IPS-NIHi7 (cell line): ENCODE results near the gene ANO9.
"Not testable (repeated sequence)": the region's sequence is repeated elsewhere in the genome, so short reads cannot be mapped to it uniquely, and the experiment has no call there.

Experiments
- DNase-seq: peaks from one replicate; pipeline ENCODE4 v3.0.0; 2012; ENCODE audit warnings: mixed read lengths; ENCODE audit errors: extremely low spot score

ANO9 gene

DNA sequence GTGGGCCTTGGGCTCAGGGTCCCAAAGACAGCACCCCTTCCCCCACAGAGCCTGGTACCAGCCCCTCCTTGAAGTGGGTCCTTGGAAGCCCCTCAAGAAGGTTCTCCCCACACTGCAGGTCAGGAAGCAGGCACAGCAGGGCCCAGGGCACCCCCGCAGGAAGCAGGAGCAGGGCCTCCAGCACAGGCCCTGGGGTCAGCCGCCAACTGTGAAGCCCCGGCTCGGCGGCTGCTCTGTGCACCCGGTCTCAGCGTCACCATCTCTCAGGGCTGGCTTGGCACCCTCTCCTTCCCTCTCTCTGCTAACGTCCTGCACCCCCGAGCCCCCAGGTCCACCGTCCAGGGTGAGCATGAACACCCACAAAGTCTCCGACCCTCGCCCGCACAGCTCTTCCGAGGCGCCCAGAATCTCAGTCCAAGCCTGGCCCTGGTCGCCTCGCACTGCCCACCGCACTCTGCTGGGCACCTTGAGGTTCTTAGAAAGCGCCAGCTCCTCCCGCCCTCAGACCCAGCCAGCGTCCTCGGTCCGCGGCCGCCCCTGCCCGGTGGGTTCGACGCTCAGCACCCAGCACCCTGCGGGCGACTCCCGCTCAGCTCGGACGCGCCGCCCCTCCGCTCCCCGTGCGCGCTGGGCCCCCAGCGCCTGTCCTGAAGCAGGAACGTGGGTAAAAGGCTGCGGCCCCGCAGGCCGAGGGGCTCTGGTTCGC is 25.6 kb downstream of the ANO9 start:
- DNase-seq, result no peak

DNA sequence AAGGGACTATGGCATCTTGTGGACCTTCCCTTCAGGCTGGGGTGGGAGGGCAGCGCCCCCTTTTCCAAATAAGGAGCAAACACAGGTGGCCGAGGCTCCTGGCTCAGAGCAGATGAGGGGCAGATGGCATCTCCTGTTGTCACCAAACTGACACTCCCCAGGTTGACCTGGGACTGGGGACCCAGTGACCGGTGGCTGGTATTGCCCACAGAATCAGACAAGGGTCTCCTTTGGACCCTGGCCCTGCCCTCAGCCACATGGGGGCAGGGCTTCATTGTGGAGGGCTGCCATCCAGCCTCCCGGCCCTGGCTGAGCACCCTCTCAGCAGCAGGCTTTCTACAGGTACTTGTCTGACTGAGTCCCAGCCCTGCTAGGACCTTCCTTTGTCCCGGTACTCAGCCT is 26.2 kb downstream of the ANO9 start:
- no peak for DNase-seq

GRCh38 chr11:414318-414857 is 27.4 kb downstream of the ANO9 start:
- no peak for DNase-seq

GRCh38 chr11:413120-414081 is 28.4 kb downstream of the ANO9 start:
- DNase-seq, result no peak

GRCh38 chr11:412641-413119 is 29.1 kb downstream of the ANO9 start:
- no peak for DNase-seq

DNA sequence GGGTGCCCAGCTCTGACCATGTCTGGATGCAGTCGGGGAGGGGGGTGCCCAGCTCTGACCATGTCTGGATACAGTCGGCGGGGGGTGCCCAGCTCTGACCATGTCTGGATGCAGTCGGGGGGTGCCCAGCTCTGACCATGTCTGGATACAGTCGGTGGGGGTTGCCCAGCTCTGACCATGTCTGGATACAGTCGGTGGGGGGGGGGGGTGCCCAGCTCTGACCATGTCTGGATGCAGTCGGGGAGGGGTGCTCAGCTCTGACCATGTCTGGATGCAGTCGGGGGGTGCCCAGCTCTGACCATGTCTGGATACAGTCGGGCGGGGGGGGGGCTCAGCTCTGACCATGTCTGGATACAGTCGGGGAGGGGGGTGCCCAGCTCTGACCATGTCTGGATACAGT is 30.3 kb downstream of the ANO9 start:
- DNase-seq, result not testable (repeated sequence)

DNA sequence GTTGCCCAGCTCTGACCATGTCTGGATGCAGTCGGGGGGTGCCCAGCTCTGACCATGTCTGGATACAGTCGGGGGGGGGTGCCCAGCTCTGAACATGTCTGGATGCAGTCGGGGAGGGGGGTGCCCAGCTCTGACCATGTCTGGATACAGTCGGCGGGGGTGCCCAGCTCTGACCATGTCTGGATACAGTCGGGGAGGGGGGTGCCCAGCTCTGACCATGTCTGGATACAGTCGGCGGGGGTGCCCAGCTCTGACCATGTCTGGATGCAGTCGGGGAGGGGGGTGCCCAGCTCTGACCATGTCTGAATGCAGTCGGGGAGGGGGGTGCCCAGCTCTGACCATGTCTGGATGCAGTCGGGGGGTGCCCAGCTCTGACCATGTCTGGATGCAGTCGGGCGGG is 31.1 kb downstream of the ANO9 start:
- not testable (repeated sequence) for DNase-seq

GRCh38 chr11:409600-410483 is 32.0 kb downstream of the ANO9 start:
- no peak for DNase-seq

DNA sequence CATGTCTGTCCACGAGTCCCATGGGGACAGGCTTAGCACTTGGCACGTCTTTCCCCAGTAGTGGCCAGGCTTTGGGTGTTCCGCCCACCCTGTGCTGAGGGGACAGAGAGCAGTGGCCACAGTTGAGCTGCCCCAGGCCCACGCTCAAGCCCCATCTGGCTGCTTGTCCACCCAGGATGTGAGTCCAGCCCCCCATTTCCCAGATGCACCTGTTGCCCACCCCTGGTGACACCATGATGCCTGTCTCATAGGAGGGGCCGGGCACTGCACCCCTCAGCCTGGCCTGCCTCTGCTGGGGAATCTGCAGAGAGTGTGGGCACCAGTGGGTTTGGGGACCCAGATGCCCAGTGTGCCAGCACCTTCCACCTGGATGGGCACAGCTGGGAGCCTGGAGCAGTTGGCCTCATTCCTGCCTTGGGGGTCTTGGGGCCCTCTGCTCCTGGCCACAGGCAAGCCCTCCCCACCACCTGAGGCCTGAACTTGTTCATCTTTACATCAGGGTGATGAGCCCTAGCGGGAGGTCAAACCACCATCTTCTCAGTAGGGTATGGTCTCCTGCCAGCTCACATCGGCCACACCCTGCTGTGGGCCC is 32.7 kb downstream of the ANO9 start:
- DNase-seq, result no peak

DNA sequence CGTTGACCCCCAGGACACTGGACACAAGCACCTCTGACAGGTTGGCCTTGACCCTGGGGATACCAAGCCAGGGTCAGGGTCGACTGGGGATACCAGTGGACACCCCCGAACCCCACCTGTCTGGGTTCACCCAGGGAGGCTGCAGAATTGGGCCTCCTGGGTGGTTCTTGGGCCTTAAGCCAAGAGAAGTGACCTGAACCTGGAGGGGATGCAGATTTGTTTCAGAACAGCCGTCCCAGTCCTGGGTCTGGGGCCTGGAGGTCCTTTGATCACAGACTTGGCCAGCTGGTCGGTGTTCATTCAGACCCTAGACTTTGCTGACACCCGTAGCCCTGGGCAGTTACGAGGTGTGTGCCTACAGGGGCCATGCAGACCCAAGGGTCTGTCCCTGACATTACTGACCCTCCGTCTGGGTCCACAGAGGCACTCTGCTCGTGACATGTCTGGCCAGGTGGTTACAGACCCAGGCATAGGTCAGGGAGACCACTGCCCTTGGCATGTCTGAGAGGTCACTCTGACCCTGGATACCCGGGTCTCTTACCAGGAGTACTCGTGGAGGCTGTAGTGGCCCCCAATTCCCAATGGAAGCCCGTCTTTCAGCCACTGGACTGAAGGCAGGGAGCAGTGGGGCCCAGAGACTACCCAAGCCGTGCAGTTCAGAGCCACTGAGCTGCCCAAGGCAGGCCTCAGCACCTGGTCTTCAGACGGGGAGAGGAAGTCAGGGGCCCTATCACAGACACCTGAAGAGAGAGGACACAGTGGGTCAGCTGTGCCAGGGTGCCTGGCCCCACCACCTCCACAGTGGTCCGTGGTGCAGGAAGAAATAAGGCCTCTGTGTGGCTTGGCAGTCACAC is 33.4 kb downstream of the ANO9 start:
- no peak for DNase-seq

GRCh38 chr11:407651-408123 is 34.1 kb downstream of the ANO9 start:
- no peak for DNase-seq

DNA sequence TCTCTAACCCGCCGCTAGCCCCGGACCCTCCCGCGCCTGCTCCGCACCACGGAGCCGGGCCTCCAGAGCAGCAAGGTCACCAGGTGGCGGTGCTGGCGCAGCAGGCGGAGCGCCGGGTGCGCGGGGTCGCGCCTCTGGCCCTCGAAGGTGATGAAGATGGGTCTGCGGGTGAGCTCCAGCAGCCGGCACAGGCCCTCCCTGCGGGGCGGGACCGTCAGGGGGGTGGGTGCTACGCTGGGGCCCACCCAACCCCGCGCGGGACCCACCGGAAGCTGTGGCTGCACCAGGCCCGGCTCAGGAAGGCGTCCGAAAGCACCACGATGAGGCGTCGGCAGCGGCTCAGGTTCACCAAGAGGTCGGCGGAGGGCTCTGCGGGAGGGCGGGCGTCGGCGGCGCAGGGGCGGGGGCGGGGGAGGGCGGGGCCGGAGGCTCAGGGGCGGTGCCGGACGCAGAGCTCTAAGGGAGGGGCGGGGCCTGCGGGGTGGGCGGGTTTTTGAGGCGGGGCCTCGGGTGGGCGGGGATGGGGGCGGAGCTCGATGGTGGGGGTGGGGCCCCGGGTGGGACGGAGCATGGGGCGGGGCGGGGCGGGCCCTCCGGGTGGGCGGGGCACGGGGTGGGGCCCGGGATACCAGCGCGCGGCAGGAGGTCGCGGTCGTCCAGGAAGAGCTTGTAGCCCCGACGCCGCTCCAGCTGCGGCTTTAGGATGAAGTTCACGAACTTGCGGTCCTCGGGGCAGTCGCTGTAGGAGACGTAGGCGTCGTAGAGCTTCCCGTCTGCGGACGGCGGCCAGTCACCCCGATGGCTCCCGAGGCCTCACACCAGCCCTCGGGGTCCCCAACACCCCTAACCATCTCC is 34.8 kb downstream of the ANO9 start:
- peak; percentile 93 for DNase-seq

DNA sequence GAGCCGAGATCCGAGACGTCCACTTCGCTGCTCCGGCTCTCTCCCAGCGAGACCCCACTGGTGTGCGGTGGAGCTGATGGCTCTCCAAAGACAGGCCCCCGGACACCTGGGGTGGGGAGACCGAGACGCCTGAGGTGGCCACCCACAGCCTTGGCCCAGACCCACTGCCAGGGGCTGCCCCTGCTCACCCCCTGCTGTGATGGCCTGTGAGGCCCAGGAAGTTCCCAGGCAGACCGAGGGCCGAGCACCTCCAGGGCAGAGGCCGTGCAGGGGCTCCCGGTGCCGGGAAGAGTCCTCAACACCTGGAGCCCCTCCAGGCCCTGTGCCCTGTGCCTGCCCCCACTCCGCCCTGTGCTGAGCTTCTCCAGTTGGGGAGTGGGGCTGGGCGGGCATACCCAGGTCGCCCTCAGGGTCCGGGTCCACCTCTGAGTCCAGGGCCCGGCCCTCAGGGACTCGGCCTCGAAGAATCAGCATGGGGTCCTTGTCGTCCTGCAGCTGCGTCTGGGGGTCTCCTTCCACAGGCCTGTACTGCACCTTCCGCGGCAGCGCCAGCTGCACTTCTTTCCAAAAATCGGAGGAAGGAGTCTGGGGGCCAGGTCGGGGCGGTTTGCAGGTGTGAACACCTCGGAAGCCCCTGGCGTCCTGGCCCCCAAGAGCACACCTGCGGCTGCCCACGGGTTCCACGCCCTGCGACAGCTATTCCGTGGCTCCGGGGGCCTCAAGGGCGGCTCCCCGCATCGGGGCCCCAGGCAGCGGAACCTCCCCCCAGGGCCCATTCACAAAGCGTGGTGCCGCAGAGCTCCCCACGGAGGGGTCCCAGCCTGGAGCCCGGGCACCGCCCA is 35.6 kb downstream of the ANO9 start:
- no peak for DNase-seq

GRCh38 chr11:405323-405953 is 36.4 kb downstream of the ANO9 start:
- no peak for DNase-seq

DNA sequence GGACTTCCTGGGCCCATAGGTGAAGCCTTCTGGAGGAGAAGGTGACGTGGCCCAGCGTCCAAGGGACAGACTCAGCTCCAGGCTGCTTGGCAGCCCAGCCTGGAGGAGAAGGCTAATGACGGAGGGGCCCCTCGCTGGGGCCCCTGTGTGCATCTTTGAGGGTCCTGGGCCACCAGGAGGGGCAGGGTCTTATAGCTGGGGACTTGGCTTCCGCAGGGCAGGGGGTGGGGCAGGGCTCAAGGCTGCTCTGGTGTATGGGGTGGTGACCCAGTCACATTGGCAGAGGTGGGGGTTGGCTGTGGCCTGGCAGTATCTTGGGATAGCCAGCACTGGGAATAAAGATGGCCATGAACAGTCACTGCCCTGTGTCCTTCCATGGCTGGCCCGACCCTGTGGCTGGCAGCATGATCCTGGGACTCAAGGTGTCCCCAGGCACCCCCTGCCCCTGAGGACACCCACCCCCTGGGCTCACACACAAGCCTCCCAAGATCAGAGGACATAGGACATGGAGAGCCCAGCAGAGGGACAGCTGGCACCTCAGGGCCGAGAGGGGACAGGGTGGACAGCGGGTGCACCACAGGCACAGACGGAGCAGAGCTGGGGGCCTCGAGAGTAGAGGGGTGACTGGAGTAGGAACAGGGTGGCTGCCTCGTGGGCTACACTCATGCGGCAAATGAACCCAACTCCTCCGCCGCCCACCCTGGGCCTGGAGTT is 37.1 kb downstream of the ANO9 start:
- no peak for DNase-seq

GRCh38 chr11:403761-404431 is 37.9 kb downstream of the ANO9 start:
- DNase-seq, result no peak
